GM21825 (cell line): ENCODE data around the gene CDC25C.
A peak's percentile ranks its signal among the peaks of the same experiment; 100 is the strongest.

Source experiments
- ATAC-seq: cut with Tn5 transposase; IDR thresholded peaks from one replicate; pipeline ENCODE4 v1.9.1; 2021; ENCODE audit warnings: mild to moderate bottlenecking, moderate library complexity; ENCODE audit not compliant: unreplicated experiment

The CDC25C gene

DNA sequence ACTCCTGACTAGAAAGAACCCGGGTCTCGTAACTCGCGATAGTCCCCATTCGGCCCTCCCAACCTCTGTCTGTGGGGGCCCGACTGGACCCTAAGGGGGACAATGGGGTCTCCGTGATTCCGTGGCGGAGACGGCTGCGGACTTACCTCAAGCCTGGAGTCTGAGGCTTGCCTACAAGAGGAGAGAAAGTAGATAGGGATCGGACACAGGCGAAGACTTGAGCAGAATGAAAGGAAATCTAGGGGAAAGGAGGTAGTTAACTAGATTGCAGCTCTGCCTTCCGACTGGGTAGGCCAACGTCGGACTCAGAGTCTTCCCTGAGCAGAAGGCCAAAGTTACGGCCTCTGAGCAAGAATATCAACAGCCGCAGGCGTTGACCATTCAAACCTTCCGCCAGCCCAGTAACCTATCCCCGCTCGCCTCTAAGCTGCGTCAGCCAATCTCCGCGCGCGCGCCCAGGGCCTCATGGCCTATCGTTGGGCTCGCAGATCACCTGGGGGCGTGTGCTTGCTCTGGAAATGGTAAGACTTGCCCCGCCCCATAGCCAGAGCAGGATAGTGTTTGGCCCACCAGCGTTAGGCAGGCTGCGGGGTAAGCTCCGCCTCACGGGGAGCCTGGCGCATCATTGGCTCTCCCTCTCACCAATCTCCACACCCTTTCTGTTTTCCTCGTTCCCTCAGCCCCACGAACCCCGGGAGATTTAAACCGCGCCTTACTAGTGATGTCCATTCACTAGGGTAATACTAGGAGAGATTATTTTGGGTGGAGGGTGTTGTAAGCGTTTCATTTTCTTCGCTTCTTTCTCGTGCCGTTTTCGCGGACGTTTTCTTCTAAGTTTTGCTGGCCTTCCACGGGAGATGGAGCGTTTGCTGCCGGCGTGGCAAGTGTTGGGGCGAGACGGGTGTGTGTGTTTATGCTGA, at the start of gene CDC25C:
Gene CDC25C, minus strand, starts transcription at position 356 of the 920 bp plus-strand sequence. CDS start 624 bp downstream, outside the sequence.
- ATAC-seq = peak; percentile 98

GRCh38 chr5:138372653-138373052, 41.0 kb upstream of the CDC25C start:
- no peak for ATAC-seq

GRCh38 chr5:138372225-138372624, 40.6 kb upstream of the CDC25C start:
- peak; percentile 64 for ATAC-seq

DNA sequence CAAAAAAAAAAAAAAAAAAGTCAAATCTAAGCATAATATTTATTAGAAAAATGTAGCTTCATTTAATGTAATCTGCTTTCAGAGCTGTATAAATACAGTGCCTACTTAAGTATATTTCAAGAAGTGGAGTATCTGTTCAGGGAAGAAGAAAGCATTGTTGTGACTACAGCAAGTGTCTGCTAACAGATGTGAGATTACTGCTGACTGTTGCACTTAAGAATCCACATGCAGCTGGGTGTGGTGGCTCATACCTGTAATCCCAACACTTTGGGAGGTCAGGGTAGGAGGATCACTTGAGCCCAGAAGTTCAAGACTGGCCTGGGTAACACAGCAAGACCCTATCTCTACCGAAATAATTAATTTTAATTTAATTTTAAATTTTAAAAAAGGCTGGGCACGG, 39.9 kb upstream of the CDC25C start:
- no peak for ATAC-seq

GRCh38 chr5:138370537-138370936, 38.9 kb upstream of the CDC25C start:
- ATAC-seq = no peak

GRCh38 chr5:138369706-138370105, 38.1 kb upstream of the CDC25C start:
- no peak for ATAC-seq

- ATAC-seq = no peak
Observed at GRCh38 chr5:138369261-138369660, 37.7 kb upstream of the CDC25C start.

- ATAC-seq = no peak
Observed at GRCh38 chr5:138366632-138367382, 35.2 kb upstream of the CDC25C start.

GRCh38 chr5:138364576-138364975, 33.0 kb upstream of the CDC25C start:
- ATAC-seq = no peak

DNA sequence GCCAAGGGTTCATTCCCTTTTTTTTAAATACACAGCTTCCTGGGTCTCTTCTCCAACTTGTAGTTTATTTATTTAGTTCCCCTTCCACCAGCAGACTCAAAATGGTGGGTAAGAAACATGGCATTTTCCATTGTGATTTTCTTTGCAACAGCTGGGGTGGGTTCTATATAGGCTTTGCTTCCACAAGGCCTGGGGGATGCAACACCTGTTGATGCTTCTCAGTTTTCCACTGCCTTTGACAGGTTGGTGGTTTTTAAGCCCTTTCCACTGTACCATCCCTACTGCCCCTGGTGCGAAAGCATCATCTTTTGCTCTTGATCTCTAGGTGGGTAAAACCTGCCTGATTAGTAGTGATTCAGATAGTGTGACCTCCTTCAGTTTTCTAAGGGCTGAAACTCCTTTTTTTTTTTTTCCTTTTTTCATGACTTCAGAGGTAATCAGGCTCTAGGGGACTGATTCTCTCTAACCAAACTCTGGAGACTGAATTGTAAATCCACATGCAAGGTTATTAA, 29.4 kb upstream of the CDC25C start:
- no peak for ATAC-seq

- ATAC-seq = no peak
Observed at GRCh38 chr5:138359621-138360020, 28.0 kb upstream of the CDC25C start.

GRCh38 chr5:138354926-138355378, 23.3 kb upstream of the CDC25C start:
- no peak for ATAC-seq

GRCh38 chr5:138354387-138354786, 22.8 kb upstream of the CDC25C start:
- no peak for ATAC-seq

- no peak for ATAC-seq
Observed at GRCh38 chr5:138353560-138354080, 22.0 kb upstream of the CDC25C start.

- ATAC-seq = peak; percentile 42
Observed at GRCh38 chr5:138352722-138353559, 21.3 kb upstream of the CDC25C start.

- peak; percentile 56 for ATAC-seq
Observed at GRCh38 chr5:138352071-138352721, 20.6 kb upstream of the CDC25C start, which contains the start of gene KDM3B. KDM3B (plus strand) TSS chr5:138352685; CDS start chr5:138352796, 111 bp downstream.

- ATAC-seq = no peak
Observed at GRCh38 chr5:138351517-138351916, 19.9 kb upstream of the CDC25C start.

GRCh38 chr5:138351056-138351455, 19.5 kb upstream of the CDC25C start:
- no peak for ATAC-seq

GRCh38 chr5:138350563-138350890, 18.9 kb upstream of the CDC25C start:
- ATAC-seq = no peak
